Neural progenitor cell (in vitro differentiated cells): ENCODE results near the gene CDC25B. TPM values are rescaled to one million over a fixed set of nuclear protein-coding genes. Genes with fewer than 3 reads are reported as not detected.
A peak's percentile ranks its signal among the peaks of the same experiment; 100 is the strongest.

ENCODE experiments used
- DNase-seq: peaks from one replicate; pipeline ENCODE4 v3.0.0-alpha.2; 2016; ENCODE audit warnings: low spot score
- H2AFZ ChIP-seq: fragments of 200-600 bp; sonication (generic); replicated peaks from 2 replicates; pipeline ENCODE4 v1.6.1; 2016; ENCODE audit warnings: antibody characterized with exemption
- H3F3A ChIP-seq: fragments of 200-600 bp; sonication (generic); 2 replicates; pipeline ENCODE4 v1.6.1; 2016; ENCODE audit warnings: antibody characterized with exemption, low read depth
- H3K27ac ChIP-seq: fragments of 200-600 bp; sonication (generic); 2 replicates; pipeline ENCODE4 v1.5.1; 2016; ENCODE audit warnings: mild to moderate bottlenecking
- H3K27me3 ChIP-seq: fragments of 200-600 bp; sonication (generic); 2 replicates; pipeline ENCODE4 v1.6.1; 2016; ENCODE audit warnings: mild to moderate bottlenecking, moderate library complexity
- H3K36me3 ChIP-seq: fragments of 200-600 bp; sonication (generic); 2 replicates; pipeline ENCODE4 v1.5.1; 2016
- H3K4me1 ChIP-seq: fragments of 200-600 bp; sonication (generic); 2 replicates; pipeline ENCODE4 v1.6.1; 2016; ENCODE audit warnings: mixed run types
- H3K4me2 ChIP-seq: fragments of 200-600 bp; sonication (generic); 2 replicates; pipeline ENCODE4 v1.6.1; 2016
- H3K4me3 ChIP-seq: fragments of 200-600 bp; sonication (generic); 2 replicates; pipeline ENCODE4 v1.5.1; 2016
- H3K79me2 ChIP-seq: fragments of 200-600 bp; sonication (generic); 2 replicates; pipeline ENCODE4 v1.6.1; 2016; ENCODE audit warnings: low read depth
- H3K9ac ChIP-seq: fragments of 200-600 bp; sonication (generic); 2 replicates; pipeline ENCODE4 v1.6.1; 2016
- H3K9me3 ChIP-seq: fragments of 200-600 bp; sonication (generic); 2 replicates; pipeline ENCODE4 v1.5.1; 2016; ENCODE audit warnings: low read depth
- H4K20me1 ChIP-seq: fragments of 200-600 bp; sonication (generic); 2 replicates; pipeline ENCODE4 v1.6.1; 2016; ENCODE audit warnings: low read depth
- H3K27ac Mint-ChIP-seq: 3 replicates; pipeline ENCODE4 v1.8.0; 2021; ENCODE audit warnings: mixed read lengths
- H3K27me3 Mint-ChIP-seq: 2 replicates; pipeline ENCODE4 v1.8.0; 2022; ENCODE audit warnings: low read depth, mild to moderate bottlenecking, inconsistent platforms, moderate library complexity, mixed read lengths; ENCODE audit not compliant: insufficient read depth
- H3K36me3 Mint-ChIP-seq: 3 replicates; pipeline ENCODE4 v1.8.0; 2021; ENCODE audit warnings: mixed read lengths
- H3K4me1 Mint-ChIP-seq: 3 replicates; pipeline ENCODE4 v1.8.0; 2021; ENCODE audit warnings: mixed read lengths
- H3K4me3 Mint-ChIP-seq: 3 replicates; pipeline ENCODE4 v1.8.0; 2021; ENCODE audit warnings: mild to moderate bottlenecking, moderate library complexity, mixed read lengths
- H3K9me3 Mint-ChIP-seq: 3 replicates; pipeline ENCODE4 v1.8.0; 2020; ENCODE audit warnings: mixed read lengths
- CTCF ChIP-seq: fragments of 200-600 bp; sonication (generic); IDR thresholded peaks from 2 replicates; pipeline ENCODE4 v1.5.1; 2017; ENCODE audit warnings: antibody characterized with exemption, mild to moderate bottlenecking
- EZH2 ChIP-seq: fragments of 200-600 bp; sonication (generic); IDR thresholded peaks from 2 replicates; pipeline ENCODE4 v1.6.1; 2017; ENCODE audit warnings: antibody characterized with exemption, mild to moderate bottlenecking, moderate library complexity
- EZH2phosphoT487 ChIP-seq: fragments of 200-600 bp; sonication (generic); IDR thresholded peaks from 2 replicates; pipeline ENCODE4 v1.6.1; 2017; ENCODE audit warnings: antibody characterized with exemption
- total RNA-seq: library from RNA; depleted of rRNA; stranded (reverse); fragments of >200 nt; gene quantifications from 2 replicates; pipeline ENCODE4 v1.2.3, GENCODE V29; 2015; ENCODE audit warnings: low replicate concordance

CDC25B gene
- total RNA-seq, 1 donor from 2014 or later, result 9.3 TPM

- peaks cover 2% of the 10 kb centered on the region for H3K27me3 Mint-ChIP-seq
- no peak overlapping the region for H3K4me3 ChIP-seq
- H3K9me3 ChIP-seq, result no peaks in the 10 kb centered on the region
- peak overlapping the region; percentile 79 for H3K27ac ChIP-seq
- TF ChIP-seq EZH2, result no peak
- TF ChIP-seq CTCF, result no peak
- no peak for TF ChIP-seq EZH2phosphoT487
- H3K4me3 Mint-ChIP-seq, result peak overlapping the region; percentile 62
- peaks cover 28% of the 10 kb centered on the region for H3K4me1 ChIP-seq
- no peak overlapping the region for H2AFZ ChIP-seq
- H3K4me1 Mint-ChIP-seq, result peaks cover 4% of the 10 kb centered on the region
- H3K36me3 ChIP-seq, result no peaks in the 10 kb centered on the region
- no peaks in the 10 kb centered on the region for H3K27me3 ChIP-seq
- peaks cover 19% of the 10 kb centered on the region for H3K36me3 Mint-ChIP-seq
- peaks cover 16% of the 10 kb centered on the region for H3F3A ChIP-seq
- peak overlapping the region; percentile 46 for H3K4me2 ChIP-seq
- no peaks in the 10 kb centered on the region for H3K9me3 Mint-ChIP-seq
- H3K27ac Mint-ChIP-seq, result peak overlapping the region; percentile 91
- H3K79me2 ChIP-seq, result no peaks in the 10 kb centered on the region
- DNase-seq, result no peak
- H4K20me1 ChIP-seq, result no peaks in the 10 kb centered on the region
- H3K9ac ChIP-seq, result no peak overlapping the region
These were observed 36.2 kb upstream of the CDC25B start for GRCh38 chr20:3759884-3760283.

- peaks cover 10% of the 10 kb centered on the region for H3K4me1 Mint-ChIP-seq
- peaks cover 16% of the 10 kb centered on the region for H3F3A ChIP-seq
- peaks cover 28% of the 10 kb centered on the region for H3K4me1 ChIP-seq
- peaks cover 6% of the 10 kb centered on the region for H4K20me1 ChIP-seq
- DNase-seq, result peak; percentile 63
- H3K4me3 Mint-ChIP-seq, result no peak overlapping the region
- H3K9ac ChIP-seq, result no peak overlapping the region
- H2AFZ ChIP-seq, result no peak overlapping the region
- H3K79me2 ChIP-seq, result no peaks in the 10 kb centered on the region
- no peaks in the 10 kb centered on the region for H3K9me3 ChIP-seq
- H3K9me3 Mint-ChIP-seq, result no peaks in the 10 kb centered on the region
- no peaks in the 10 kb centered on the region for H3K36me3 ChIP-seq
- peaks cover 19% of the 10 kb centered on the region for H3K36me3 Mint-ChIP-seq
- peak overlapping the region; percentile 16 for H3K4me3 ChIP-seq
- H3K27ac ChIP-seq, result peak overlapping the region; percentile 79
- no peaks in the 10 kb centered on the region for H3K27me3 ChIP-seq
- TF ChIP-seq EZH2 (no peak), EZH2phosphoT487 (no peak), CTCF (no peak)
- H3K27me3 Mint-ChIP-seq, result peaks cover 2% of the 10 kb centered on the region
- peak overlapping the region; percentile 46 for H3K4me2 ChIP-seq
- H3K27ac Mint-ChIP-seq, result no peak overlapping the region
These were observed 35.3 kb upstream of the CDC25B start for GRCh38 chr20:3760655-3761348.

GRCh38 chr20:3763671-3764601, 32.2 kb upstream of the CDC25B start:
- no peak for DNase-seq
- peaks cover 8% of the 10 kb centered on the region for H3K36me3 Mint-ChIP-seq
- peaks cover 6% of the 10 kb centered on the region for H3K27me3 ChIP-seq

More at GRCh38 chr20:3763671-3764601, 32.2 kb upstream of the CDC25B start:
- Mint-ChIP-seq H3K4me3 (no peak overlapping the region), H3K27me3 (peaks cover 13% of the 10 kb centered on the region), H3K4me1 (peaks cover 28% of the 10 kb centered on the region), H3K27ac (peak overlapping the region; percentile 33), H3K9me3 (no peaks in the 10 kb centered on the region)
- Histone ChIP-seq H2AFZ (no peak overlapping the region), H3K36me3 (no peaks in the 10 kb centered on the region), H3F3A (peaks cover 27% of the 10 kb centered on the region), H3K4me1 (peaks cover 41% of the 10 kb centered on the region), H3K4me2 (no peak overlapping the region), H3K9ac (no peak overlapping the region), H4K20me1 (peaks cover 6% of the 10 kb centered on the region), H3K4me3 (no peak overlapping the region), H3K27ac (no peak overlapping the region), H3K79me2 (peaks cover 5% of the 10 kb centered on the region), H3K9me3 (no peaks in the 10 kb centered on the region)
- TF ChIP-seq EZH2phosphoT487 (no peak), EZH2 (no peak), CTCF (no peak)
